Thoracic aorta (tissue), 2 donors: ENCODE measurements around the gene HOXD13. TPM values are rescaled to one million over a fixed set of nuclear protein-coding genes. Genes with fewer than 3 reads are reported as not detected.

ENCODE experiments used
- ATAC-seq: fragments of 150-250 bp; one replicate; pipeline ENCODE4 v1.8.0; 2017; ENCODE audit warnings: low read depth; ENCODE audit not compliant: insufficient number of reproducible peaks, low FRiP score
- DNase-seq: peaks from one replicate; pipeline ENCODE4 v3.0.0-alpha.2; 2020; ENCODE audit warnings: low spot score
- H3K27ac ChIP-seq, 2 donors: fragments of 200-600 bp; sonication (generic); 1 replicate in 1 of 2; 2 replicates in 1 of 2; pipeline ENCODE4 v1.5.1; 2016; ENCODE audit warnings: mild to moderate bottlenecking in 2 of 2, moderate library complexity in 2 of 2
- H3K27me3 ChIP-seq: fragments of 200-600 bp; sonication (generic); replicated peaks from 2 replicates; pipeline ENCODE4 v1.6.0; 2016; ENCODE audit warnings: mild to moderate bottlenecking; ENCODE audit not compliant: insufficient read depth
- H3K36me3 ChIP-seq: fragments of 200-600 bp; sonication (generic); one replicate; pipeline ENCODE4 v1.5.1; 2016
- H3K4me1 ChIP-seq, 2 donors: fragments of 200-600 bp; sonication (generic); 1 replicate in 1 of 2; 2 replicates in 1 of 2; pipeline versions ENCODE4 v1.5.1 to v1.6.0; 2016; ENCODE audit warnings: low read depth in 2 of 2, mild to moderate bottlenecking in 1 of 2; ENCODE audit not compliant: control insufficient read depth in 1 of 2
- H3K4me3 ChIP-seq: fragments of 200-600 bp; sonication (generic); 2 replicates; pipeline ENCODE4 v1.5.1; 2016; ENCODE audit warnings: mild to moderate bottlenecking
- H3K9me3 ChIP-seq: fragments of 200-600 bp; sonication (generic); 2 replicates; pipeline ENCODE4 v1.5.1; 2016
- CTCF ChIP-seq: fragments of 200-600 bp; sonication (generic); IDR thresholded peaks from one replicate; pipeline ENCODE4 v1.5.1; 2019; ENCODE audit warnings: antibody characterized with exemption
- total RNA-seq, 2 donors: library from RNA; depleted of rRNA; stranded (reverse); fragments of >200 nt; gene quantifications; one replicate each; pipeline versions ENCODE4 v1.1.0 to v1.2.3, GENCODE V29; 2016

Gene HOXD13
- total RNA-seq, 2 donors from 2014 or later, result not detected

- ATAC-seq (no peak), DNase-seq (no peak)
- H3K9me3 ChIP-seq, result no peaks in the 10 kb centered on the region
- H3K27ac ChIP-seq, result peak overlapping the region in 1 of 2 donors; percentile 34
- no peaks in the 10 kb centered on the region for H3K36me3 ChIP-seq
- TF ChIP-seq CTCF, result no peak
- H3K4me1 ChIP-seq, result peaks cover 2 to 18% of the 10 kb centered on the region in 2 donors
- peaks cover 73% of the 10 kb centered on the region for H3K27me3 ChIP-seq
- H3K4me3 ChIP-seq, result no peak overlapping the region
Measured at GRCh38 chr2:176117823-176118371, 25.4 kb downstream of the HOXD13 start.

- DNase-seq (no peak), ATAC-seq (no peak)
- H3K27me3 ChIP-seq, result peaks cover 70% of the 10 kb centered on the region
- no peaks in the 10 kb centered on the region for H3K36me3 ChIP-seq
- H3K9me3 ChIP-seq, result no peaks in the 10 kb centered on the region
- peaks cover 7 to 24% of the 10 kb centered on the region in 2 donors for H3K4me1 ChIP-seq
- no peak for TF ChIP-seq CTCF
- H3K4me3 ChIP-seq, result no peak overlapping the region
- H3K27ac ChIP-seq, result no peak overlapping the region
Measured at GRCh38 chr2:176118601-176119339, 26.2 kb downstream of the HOXD13 start.

- Histone ChIP-seq H3K9me3 (no peaks in the 10 kb centered on the region), H3K27me3 (peaks cover 62% of the 10 kb centered on the region), H3K36me3 (no peaks in the 10 kb centered on the region), H3K4me1 (peaks cover 7 to 24% of the 10 kb centered on the region in 2 donors), H3K27ac (no peak overlapping the region), H3K4me3 (no peak overlapping the region)
- no peak for TF ChIP-seq CTCF
- DNase-seq (no peak), ATAC-seq (no peak)
Measured at GRCh38 chr2:176120364-176121189, 28.1 kb downstream of the HOXD13 start.

GRCh38 chr2:176121190-176122051, 28.9 kb downstream of the HOXD13 start:
- peaks cover 7 to 20% of the 10 kb centered on the region in 2 donors for H3K4me1 ChIP-seq
- TF ChIP-seq CTCF, result no peak
- ATAC-seq, result no peak
- DNase-seq, result no peak
- H3K27ac ChIP-seq, result no peak overlapping the region
- peaks cover 54% of the 10 kb centered on the region for H3K27me3 ChIP-seq
- no peaks in the 10 kb centered on the region for H3K36me3 ChIP-seq
- H3K4me3 ChIP-seq, result peak overlapping the region; percentile 72
- no peaks in the 10 kb centered on the region for H3K9me3 ChIP-seq
